ENCODE measurements around the gene CAPN10. TPM values are rescaled to one million over a fixed set of nuclear protein-coding genes. Genes with fewer than 3 reads are reported as not detected.

Gene CAPN10
- total RNA-seq, 1 experiment from 2014 or later = 61.3 TPM

DNA sequence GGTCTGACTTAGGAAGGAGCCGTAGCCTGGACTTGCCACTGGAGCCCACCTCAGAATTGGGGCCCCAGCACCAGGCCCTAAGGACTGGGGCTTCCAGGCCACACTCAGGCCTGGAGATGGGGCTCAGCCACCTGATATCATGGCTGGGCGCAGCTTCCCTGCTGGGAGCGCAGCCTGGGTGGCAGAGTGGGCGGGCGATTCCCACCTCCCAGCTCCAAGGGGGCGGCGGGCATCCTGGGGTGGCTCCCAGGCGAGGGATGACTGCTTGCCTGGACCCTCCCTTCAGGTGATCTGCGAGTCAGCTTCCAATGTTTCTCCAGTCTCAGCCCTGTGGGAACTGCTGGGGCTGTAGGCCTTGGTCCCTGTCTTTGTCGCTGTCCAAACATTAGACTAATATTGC is 58.8 kb downstream of the CAPN10 start:
- ChIA-PET POLR2A (no interaction called here), CTCF (no interaction called here)
- H3K36me3 Mint-ChIP-seq = no peaks in the 10 kb centered on the region
- peaks cover 3% of the 10 kb centered on the region for H3K27me3 Mint-ChIP-seq (ENCODE audit: low read depth)
- DNase-seq (ENCODE audit: low spot score) (no peak), ATAC-seq (no peak)
- H3K27ac Mint-ChIP-seq = no peak overlapping the region
- TF ChIP-seq ESRRA (CRISPR knock-in tag; IDR thresholded peaks at IDR 0.05; ENCODE audit: borderline replicate concordance) (no peak), FOXJ3 (CRISPR knock-in tag; IDR thresholded peaks at IDR 0.05; ENCODE audit: borderline replicate concordance) (no peak), USF1 (CRISPR knock-in tag; IDR thresholded peaks at IDR 0.05) (no peak), FOXK1 (CRISPR knock-in tag; IDR thresholded peaks at IDR 0.05) (no peak), TEAD1 (CRISPR knock-in tag; IDR thresholded peaks at IDR 0.05) (no peak), MYBL2 (CRISPR knock-in tag; IDR thresholded peaks at IDR 0.05) (no peak), NR3C1 (CRISPR knock-in tag; conservative IDR thresholded peaks at IDR 0.05; ENCODE audit: low read depth) (no peak), E2F4 (CRISPR knock-in tag; IDR thresholded peaks at IDR 0.05; ENCODE audit: borderline replicate concordance, low read depth) (no peak)
- TF ChIP-seq, protein P1, sequence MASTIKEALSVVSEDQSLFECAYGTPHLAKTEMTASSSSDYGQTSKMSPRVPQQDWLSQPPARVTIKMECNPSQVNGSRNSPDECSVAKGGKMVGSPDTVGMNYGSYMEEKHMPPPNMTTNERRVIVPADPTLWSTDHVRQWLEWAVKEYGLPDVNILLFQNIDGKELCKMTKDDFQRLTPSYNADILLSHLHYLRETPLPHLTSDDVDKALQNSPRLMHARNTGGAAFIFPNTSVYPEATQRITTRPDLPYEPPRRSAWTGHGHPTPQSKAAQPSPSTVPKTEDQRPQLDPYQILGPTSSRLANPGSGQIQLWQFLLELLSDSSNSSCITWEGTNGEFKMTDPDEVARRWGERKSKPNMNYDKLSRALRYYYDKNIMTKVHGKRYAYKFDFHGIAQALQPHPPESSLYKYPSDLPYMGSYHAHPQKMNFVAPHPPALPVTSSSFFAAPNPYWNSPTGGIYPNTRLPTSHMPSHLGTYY (CRISPR knock-in tag; IDR thresholded peaks at IDR 0.05) = no peak
- TF ChIP-seq, protein P2, sequence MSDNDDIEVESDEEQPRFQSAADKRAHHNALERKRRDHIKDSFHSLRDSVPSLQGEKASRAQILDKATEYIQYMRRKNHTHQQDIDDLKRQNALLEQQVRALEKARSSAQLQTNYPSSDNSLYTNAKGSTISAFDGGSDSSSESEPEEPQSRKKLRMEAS (CRISPR knock-in tag; IDR thresholded peaks at IDR 0.05) = no peak
- no peak overlapping the region for H3K4me3 Mint-ChIP-seq
- peaks cover 3% of the 10 kb centered on the region; the same call in 1 of the 2 replicates for H3K4me1 Mint-ChIP-seq
- no peaks in the 10 kb centered on the region for H3K9me3 Mint-ChIP-seq

- Mint-ChIP-seq H3K27me3 (ENCODE audit: low read depth) (peaks cover 3% of the 10 kb centered on the region), H3K4me1 (peaks cover 3% of the 10 kb centered on the region; the same call in 1 of the 2 replicates), H3K36me3 (no peaks in the 10 kb centered on the region), H3K27ac (no peak overlapping the region), H3K9me3 (no peaks in the 10 kb centered on the region; the same call in 1 of the 2 replicates), H3K4me3 (no peak overlapping the region)
- no peak for ATAC-seq
- DNase-seq (ENCODE audit: low spot score) = no peak
- ChIA-PET POLR2A (no interaction called here), CTCF (no interaction called here)
- TF ChIP-seq GRHL2 (CRISPR knock-in tag; IDR thresholded peaks at IDR 0.05; ENCODE audit: insufficient replicate concordance, severe bottlenecking) = no peak
- TF ChIP-seq, protein P3, sequence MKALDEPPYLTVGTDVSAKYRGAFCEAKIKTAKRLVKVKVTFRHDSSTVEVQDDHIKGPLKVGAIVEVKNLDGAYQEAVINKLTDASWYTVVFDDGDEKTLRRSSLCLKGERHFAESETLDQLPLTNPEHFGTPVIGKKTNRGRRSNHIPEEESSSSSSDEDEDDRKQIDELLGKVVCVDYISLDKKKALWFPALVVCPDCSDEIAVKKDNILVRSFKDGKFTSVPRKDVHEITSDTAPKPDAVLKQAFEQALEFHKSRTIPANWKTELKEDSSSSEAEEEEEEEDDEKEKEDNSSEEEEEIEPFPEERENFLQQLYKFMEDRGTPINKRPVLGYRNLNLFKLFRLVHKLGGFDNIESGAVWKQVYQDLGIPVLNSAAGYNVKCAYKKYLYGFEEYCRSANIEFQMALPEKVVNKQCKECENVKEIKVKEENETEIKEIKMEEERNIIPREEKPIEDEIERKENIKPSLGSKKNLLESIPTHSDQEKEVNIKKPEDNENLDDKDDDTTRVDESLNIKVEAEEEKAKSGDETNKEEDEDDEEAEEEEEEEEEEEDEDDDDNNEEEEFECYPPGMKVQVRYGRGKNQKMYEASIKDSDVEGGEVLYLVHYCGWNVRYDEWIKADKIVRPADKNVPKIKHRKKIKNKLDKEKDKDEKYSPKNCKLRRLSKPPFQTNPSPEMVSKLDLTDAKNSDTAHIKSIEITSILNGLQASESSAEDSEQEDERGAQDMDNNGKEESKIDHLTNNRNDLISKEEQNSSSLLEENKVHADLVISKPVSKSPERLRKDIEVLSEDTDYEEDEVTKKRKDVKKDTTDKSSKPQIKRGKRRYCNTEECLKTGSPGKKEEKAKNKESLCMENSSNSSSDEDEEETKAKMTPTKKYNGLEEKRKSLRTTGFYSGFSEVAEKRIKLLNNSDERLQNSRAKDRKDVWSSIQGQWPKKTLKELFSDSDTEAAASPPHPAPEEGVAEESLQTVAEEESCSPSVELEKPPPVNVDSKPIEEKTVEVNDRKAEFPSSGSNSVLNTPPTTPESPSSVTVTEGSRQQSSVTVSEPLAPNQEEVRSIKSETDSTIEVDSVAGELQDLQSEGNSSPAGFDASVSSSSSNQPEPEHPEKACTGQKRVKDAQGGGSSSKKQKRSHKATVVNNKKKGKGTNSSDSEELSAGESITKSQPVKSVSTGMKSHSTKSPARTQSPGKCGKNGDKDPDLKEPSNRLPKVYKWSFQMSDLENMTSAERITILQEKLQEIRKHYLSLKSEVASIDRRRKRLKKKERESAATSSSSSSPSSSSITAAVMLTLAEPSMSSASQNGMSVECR (CRISPR knock-in tag; IDR thresholded peaks at IDR 0.05; ENCODE audit: borderline replicate concordance) = no peak
- TF ChIP-seq AR (CRISPR knock-in tag; IDR thresholded peaks at IDR 0.05) = no peak
- no peak for TF ChIP-seq USF2 (CRISPR knock-in tag; IDR thresholded peaks at IDR 0.05)
- TF ChIP-seq JAZF1 (CRISPR knock-in tag; IDR thresholded peaks at IDR 0.05) = no peak
- no peak for TF ChIP-seq PREB (CRISPR knock-in tag; IDR thresholded peaks at IDR 0.05; ENCODE audit: borderline replicate concordance)
- no peak for TF ChIP-seq HMGXB4 (CRISPR knock-in tag; IDR thresholded peaks at IDR 0.05)
- no peak for TF ChIP-seq USF1 (CRISPR knock-in tag; IDR thresholded peaks at IDR 0.05)
- no peak for TF ChIP-seq TP53 (CRISPR knock-in tag; IDR thresholded peaks at IDR 0.05)
Measured at GRCh38 chr2:240645801-240646175, 59.3 kb downstream of the CAPN10 start.
